ENCODE measurements around the gene MTCH1. TPM values are rescaled to one million over a fixed set of nuclear protein-coding genes. Genes with fewer than 3 reads are reported as not detected.

The MTCH1 gene
- total RNA-seq, 1 experiment from 2014 or later, result 178 TPM

DNA sequence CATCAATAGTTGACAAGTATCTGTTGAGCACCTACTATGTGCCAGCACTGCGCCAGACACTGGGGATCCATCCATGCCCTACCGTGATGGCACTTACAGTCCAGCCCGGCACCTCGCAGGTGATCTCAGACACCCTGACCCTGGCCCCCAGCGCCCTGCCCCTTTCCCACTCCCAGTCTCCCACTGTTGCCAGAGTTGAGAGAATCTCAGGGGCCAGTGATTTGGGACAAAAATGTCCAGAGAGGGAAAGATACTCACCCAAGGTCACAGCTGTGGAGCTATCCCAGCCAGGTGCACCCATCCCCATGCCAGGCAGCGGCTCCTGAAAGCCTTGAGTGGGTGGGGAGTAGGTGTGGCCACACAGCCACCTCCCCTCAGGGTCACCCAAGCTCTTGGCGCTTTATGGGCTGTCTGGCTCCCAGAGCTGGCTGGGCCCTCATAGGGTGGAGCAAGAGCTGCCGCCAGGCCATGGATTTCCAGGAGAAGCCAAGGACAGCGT is 28.2 kb downstream of the MTCH1 start:
- H3K36me3 ChIP-seq (ENCODE audit: control insufficient read depth, insufficient read depth, low read length), result no peaks in the 10 kb centered on the region
- ChIA-PET CTCF (no interaction called here), POLR2A (no interaction called here)
- no peaks in the 10 kb centered on the region for H3K9me3 Mint-ChIP-seq (ENCODE audit: unreplicated experiment)
- TF ChIP-seq, protein P1, sequence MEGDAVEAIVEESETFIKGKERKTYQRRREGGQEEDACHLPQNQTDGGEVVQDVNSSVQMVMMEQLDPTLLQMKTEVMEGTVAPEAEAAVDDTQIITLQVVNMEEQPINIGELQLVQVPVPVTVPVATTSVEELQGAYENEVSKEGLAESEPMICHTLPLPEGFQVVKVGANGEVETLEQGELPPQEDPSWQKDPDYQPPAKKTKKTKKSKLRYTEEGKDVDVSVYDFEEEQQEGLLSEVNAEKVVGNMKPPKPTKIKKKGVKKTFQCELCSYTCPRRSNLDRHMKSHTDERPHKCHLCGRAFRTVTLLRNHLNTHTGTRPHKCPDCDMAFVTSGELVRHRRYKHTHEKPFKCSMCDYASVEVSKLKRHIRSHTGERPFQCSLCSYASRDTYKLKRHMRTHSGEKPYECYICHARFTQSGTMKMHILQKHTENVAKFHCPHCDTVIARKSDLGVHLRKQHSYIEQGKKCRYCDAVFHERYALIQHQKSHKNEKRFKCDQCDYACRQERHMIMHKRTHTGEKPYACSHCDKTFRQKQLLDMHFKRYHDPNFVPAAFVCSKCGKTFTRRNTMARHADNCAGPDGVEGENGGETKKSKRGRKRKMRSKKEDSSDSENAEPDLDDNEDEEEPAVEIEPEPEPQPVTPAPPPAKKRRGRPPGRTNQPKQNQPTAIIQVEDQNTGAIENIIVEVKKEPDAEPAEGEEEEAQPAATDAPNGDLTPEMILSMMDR (IDR thresholded peaks at IDR 0.05; ENCODE audit: insufficient read depth in 1 of 2, low read depth in 1 of 2, low read length in 1 of 2, severe bottlenecking in 1 of 2, unreplicated experiment in 1 of 2), result no peak
- H3K9me3 ChIP-seq, result no peaks in the 10 kb centered on the region
- intact Hi-C loops (cut with micrococcal nuclease; ENCODE audit: unreplicated experiment), result no loop called here
- H3K27ac Mint-ChIP-seq (ENCODE audit: unreplicated experiment), result no peak overlapping the region
- no peaks in the 10 kb centered on the region for H3K4me1 Mint-ChIP-seq (ENCODE audit: low read depth, unreplicated experiment)
- no peaks in the 10 kb centered on the region for H3K27me3 ChIP-seq (replicated peaks; ENCODE audit: control insufficient read depth, insufficient read depth, low read length)
- H3K36me3 Mint-ChIP-seq (ENCODE audit: insufficient read depth, unreplicated experiment), result no peaks in the 10 kb centered on the region
- no peaks in the 10 kb centered on the region for H3K27me3 Mint-ChIP-seq (ENCODE audit: insufficient read depth, unreplicated experiment)
- no peak overlapping the region for H3K4me3 Mint-ChIP-seq (ENCODE audit: unreplicated experiment)
- DNase-seq, result no peak
- 0 out of 2 replicates have a peak, but pooled peaks cover 4% of the 10 kb centered on the region for H3K4me1 ChIP-seq
- no TSS peak for BruUV-seq (replicated peaks)
- H3K4me3 ChIP-seq (ENCODE audit: low read depth, low read length), result no peak overlapping the region

DNA sequence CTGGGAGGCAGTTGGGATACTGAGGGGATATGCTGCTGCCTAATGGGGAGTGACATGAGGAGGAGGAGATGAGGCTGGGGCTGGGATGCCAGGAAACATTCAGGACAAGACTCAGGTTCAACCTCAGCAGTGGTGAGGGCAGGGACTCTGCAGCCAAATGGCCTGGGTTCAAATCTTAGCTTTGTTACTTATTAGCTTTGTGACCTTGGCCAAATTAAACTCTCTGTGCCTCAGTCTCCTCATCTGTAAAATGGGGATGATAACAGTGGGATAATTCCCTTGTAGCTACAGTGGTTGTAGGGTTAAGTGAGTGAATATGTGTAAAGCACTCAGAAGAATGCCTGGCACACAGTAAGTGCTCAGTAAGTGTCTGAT is 29.6 kb downstream of the MTCH1 start:
- no peaks in the 10 kb centered on the region for H3K27me3 Mint-ChIP-seq (ENCODE audit: insufficient read depth, unreplicated experiment)
- ChIA-PET CTCF (no interaction called here), POLR2A (no interaction called here)
- no peak overlapping the region for H3K4me3 ChIP-seq (ENCODE audit: low read depth, low read length)
- no peak for DNase-seq
- 0 out of 2 replicates have a peak, but pooled peaks cover 4% of the 10 kb centered on the region for H3K4me1 ChIP-seq
- TF ChIP-seq, protein P1 (IDR thresholded peaks at IDR 0.05; ENCODE audit: insufficient read depth in 1 of 2, low read depth in 1 of 2, low read length in 1 of 2, severe bottlenecking in 1 of 2, unreplicated experiment in 1 of 2), result no peak
- no peak overlapping the region for H3K4me3 Mint-ChIP-seq (ENCODE audit: unreplicated experiment)
- no peak overlapping the region for H3K27ac Mint-ChIP-seq (ENCODE audit: unreplicated experiment)
- H3K9me3 ChIP-seq, result no peaks in the 10 kb centered on the region
- H3K36me3 Mint-ChIP-seq (ENCODE audit: insufficient read depth, unreplicated experiment), result no peaks in the 10 kb centered on the region
- no peaks in the 10 kb centered on the region for H3K27me3 ChIP-seq (replicated peaks; ENCODE audit: control insufficient read depth, insufficient read depth, low read length)
- no peaks in the 10 kb centered on the region for H3K9me3 Mint-ChIP-seq (ENCODE audit: unreplicated experiment)
- no TSS peak for BruUV-seq (replicated peaks)
- H3K36me3 ChIP-seq (ENCODE audit: control insufficient read depth, insufficient read depth, low read length), result no peaks in the 10 kb centered on the region
- intact Hi-C loops (cut with micrococcal nuclease; ENCODE audit: unreplicated experiment), result no loop called here
- H3K4me1 Mint-ChIP-seq (ENCODE audit: low read depth, unreplicated experiment), result no peaks in the 10 kb centered on the region

- TF ChIP-seq, protein P1 (IDR thresholded peaks at IDR 0.05; ENCODE audit: insufficient read depth in 1 of 2, low read depth in 1 of 2, low read length in 1 of 2, severe bottlenecking in 1 of 2, unreplicated experiment in 1 of 2), result no peak
- Mint-ChIP-seq H3K36me3 (ENCODE audit: insufficient read depth, unreplicated experiment) (no peaks in the 10 kb centered on the region), H3K9me3 (ENCODE audit: unreplicated experiment) (no peaks in the 10 kb centered on the region), H3K4me1 (ENCODE audit: low read depth, unreplicated experiment) (no peaks in the 10 kb centered on the region), H3K27ac (ENCODE audit: unreplicated experiment) (no peak overlapping the region), H3K27me3 (ENCODE audit: insufficient read depth, unreplicated experiment) (no peaks in the 10 kb centered on the region), H3K4me3 (ENCODE audit: unreplicated experiment) (no peak overlapping the region)
- no peak for DNase-seq
- ChIA-PET POLR2A (no interaction called here), CTCF (interaction anchor here (0.9 kb wide), 1 partner anchor 62 kb away, joined by 3 read pairs; no protein-coding TSS in a partner anchor)
- H3K36me3 ChIP-seq (ENCODE audit: control insufficient read depth, insufficient read depth, low read length), result no peaks in the 10 kb centered on the region
- BruUV-seq (replicated peaks), result no TSS peak
- no peaks in the 10 kb centered on the region for H3K9me3 ChIP-seq
- no peak overlapping the region for H3K4me3 ChIP-seq (ENCODE audit: low read depth, low read length)
- intact Hi-C loops (cut with micrococcal nuclease; ENCODE audit: unreplicated experiment), result no loop called here
- no peaks in the 10 kb centered on the region for H3K27me3 ChIP-seq (replicated peaks; ENCODE audit: control insufficient read depth, insufficient read depth, low read length)
- H3K4me1 ChIP-seq, result 0 out of 2 replicates have a peak, but pooled peaks cover 2% of the 10 kb centered on the region
Observed at GRCh38 chr6:36955671-36956445, 30.1 kb downstream of the MTCH1 start.
